IMR-90 (cell line): ENCODE measurements around the gene SFTPB. TPM values are rescaled to one million over a fixed set of nuclear protein-coding genes. Genes with fewer than 3 reads are reported as not detected.
"Not testable (repeated sequence)": the region's sequence is repeated elsewhere in the genome, so short reads cannot be mapped to it uniquely, and the experiment has no call there.

ENCODE experiments used
- ATAC-seq: fragments of 200-7000 bp; cut with Tn5 transposase; 2 replicates; pipeline ENCODE4 v1.9.1; 2020; ENCODE audit warnings: low read depth, mild to moderate bottlenecking, moderate library complexity
- BruUV-seq: library from RNA; stranded (reverse); fragments of 400-500 nt; replicated peaks from 2 replicates; lab custom pipeline; 2021; lab: Mats Ljungman, UMichigan
- CTCF ChIA-PET: fragments of 300-600 bp; formaldehyde crosslinking; extraction: SDS; loops from one replicate; lab custom pipeline; 2021; ENCODE audit warnings: antibody characterized with exemption; lab: Yijun Ruan, JAX
- POLR2A ChIA-PET: fragments of 300-600 bp; sonication (Branson Sonifier 250); formaldehyde crosslinking; loops from one replicate; lab custom pipeline; 2022; ENCODE audit warnings: antibody characterized with exemption; ENCODE audit not compliant: unreplicated experiment; lab: Charles Lee
- DNase-seq: peaks from one replicate; pipeline ENCODE4 v3.0.0; 2013
- H2AFZ ChIP-seq: replicated peaks from 2 replicates; pipeline ENCODE3; 2013; ENCODE audit warnings: low read length, mild to moderate bottlenecking; ENCODE audit not compliant: poor library complexity
- H2AK5ac ChIP-seq: 2 replicates; pipeline ENCODE4 v1.6.1; 2013; ENCODE audit warnings: low read depth, low read length, inconsistent platforms
- H2AK9ac ChIP-seq: replicated peaks from 2 replicates; pipeline ENCODE3; 2013; ENCODE audit warnings: mild to moderate bottlenecking, low read depth, low read length, moderate library complexity; ENCODE audit not compliant: poor library complexity
- H2BK120ac ChIP-seq: 2 replicates; pipeline ENCODE4 v1.6.1; 2013; ENCODE audit warnings: low read depth, low read length, inconsistent platforms
- H2BK15ac ChIP-seq: 3 replicates; pipeline ENCODE4 v1.6.1; 2013; ENCODE audit warnings: low read depth, low read length, inconsistent platforms
- H2BK20ac ChIP-seq: 2 replicates; pipeline ENCODE4 v1.6.1; 2013; ENCODE audit warnings: low read depth, mild to moderate bottlenecking, inconsistent platforms, low read length, moderate library complexity
- H2BK5ac ChIP-seq: 2 replicates; pipeline ENCODE4 v1.6.1; 2013; ENCODE audit warnings: mild to moderate bottlenecking, low read depth, low read length, inconsistent platforms; ENCODE audit not compliant: poor library complexity, severe bottlenecking
- H3K14ac ChIP-seq: replicated peaks from 2 replicates; pipeline ENCODE4 v1.6.1; 2013; ENCODE audit warnings: low read depth, low read length, inconsistent platforms
- H3K18ac ChIP-seq: 2 replicates; pipeline ENCODE4 v1.6.1; 2013; ENCODE audit warnings: low read depth, low read length, control low read depth
- H3K23ac ChIP-seq: 2 replicates; pipeline ENCODE4 v1.6.1; 2013; ENCODE audit warnings: low read depth, low read length, inconsistent platforms
- H3K27ac ChIP-seq: 2 replicates; pipeline ENCODE4 v1.5.1; 2013; ENCODE audit warnings: mild to moderate bottlenecking, control low read depth, low read length; ENCODE audit not compliant: insufficient read depth
- H3K27me3 ChIP-seq: 2 replicates; pipeline ENCODE4 v1.6.1; 2013; ENCODE audit warnings: low read length; ENCODE audit not compliant: control insufficient read depth, insufficient read depth
- H3K36me3 ChIP-seq: 2 replicates; pipeline ENCODE4 v1.6.1; 2013; ENCODE audit warnings: low read length, mixed read lengths; ENCODE audit not compliant: control insufficient read depth, insufficient read depth
- H3K4ac ChIP-seq: 2 replicates; pipeline ENCODE4 v1.6.1; 2013; ENCODE audit warnings: low read depth, low read length, inconsistent platforms
- H3K4me1 ChIP-seq: 2 replicates; pipeline ENCODE4 v1.6.1; 2013; ENCODE audit warnings: low read length, mixed read lengths; ENCODE audit not compliant: control insufficient read depth, insufficient read depth
- H3K4me2 ChIP-seq: 2 replicates; pipeline ENCODE4 v1.6.1; 2013; ENCODE audit warnings: low read depth, mild to moderate bottlenecking, control low read depth, low read length, moderate library complexity
- H3K4me3 ChIP-seq: 2 replicates; pipeline ENCODE4 v1.5.1; 2013; ENCODE audit warnings: low read depth, mild to moderate bottlenecking, control low read depth, low read length, moderate library complexity; ENCODE audit not compliant: insufficient read depth
- H3K56ac ChIP-seq: 2 replicates; pipeline ENCODE4 v1.6.1; 2013; ENCODE audit warnings: low read length, inconsistent platforms; ENCODE audit not compliant: insufficient read depth; ENCODE audit errors: extremely low read depth
- H3K79me1 ChIP-seq, 2 experiments: 2 replicates each; pipeline ENCODE4 v1.6.1; 2013; ENCODE audit warnings: low read length in 2 of 2, inconsistent platforms in 1 of 2, low read depth in 1 of 2
- H3K9ac ChIP-seq: 2 replicates; pipeline ENCODE4 v1.6.1; 2013; ENCODE audit warnings: low read depth, low read length, control low read depth
- H3K9me1 ChIP-seq: 2 replicates; pipeline ENCODE4 v1.6.1; 2013; ENCODE audit warnings: low read length, inconsistent platforms; ENCODE audit not compliant: insufficient read depth
- H3K9me3 ChIP-seq: 2 replicates; pipeline ENCODE4 v1.6.1; 2013; ENCODE audit warnings: low read length; ENCODE audit not compliant: control insufficient read depth, insufficient read depth
- H4K20me1 ChIP-seq: 2 replicates; pipeline ENCODE4 v1.6.1; 2013; ENCODE audit warnings: low read length, inconsistent platforms; ENCODE audit not compliant: insufficient read depth
- H4K5ac ChIP-seq: 2 replicates; pipeline ENCODE4 v1.6.1; 2013; ENCODE audit warnings: mild to moderate bottlenecking, low read depth, low read length, control low read depth
- H4K8ac ChIP-seq, 2 experiments: 2 replicates each; pipeline ENCODE4 v1.6.1; 2013; ENCODE audit warnings: low read depth in 2 of 2, low read length in 2 of 2, control low read depth in 1 of 2, inconsistent platforms in 1 of 2
- H4K91ac ChIP-seq: 2 replicates; pipeline ENCODE4 v1.6.1; 2013; ENCODE audit warnings: low read depth, low read length, inconsistent platforms; ENCODE audit not compliant: insufficient read depth
- WGBS, 2 experiments: methylation state at CpG; one replicate each; pipeline versions ENCODE4 v1.1.5 to v1.1.7; 2013; ENCODE audit warnings: missing lambda C conversion rate in 2 of 2; ENCODE audit not compliant: insufficient read length in 1 of 2; ENCODE audit errors: extremely low coverage in 2 of 2; 5-methylcytosine and 5-hydroxymethylcytosine counted together
- dilution Hi-C: fragments of 300-500 bp; cut with HindIII; formaldehyde crosslinking; loops from one replicate; pipeline ENCODE4 v1.14.3; 2018; ENCODE audit warnings: low sequenced_read_pairs; ENCODE audit not compliant: unreplicated experiment
- in situ Hi-C: fragments of 300-500 bp; cut with MboI; formaldehyde crosslinking; loops from 3 replicates; pipeline ENCODE4 v1.14.3; 2019; ENCODE audit warnings: low sequenced_read_pairs, inconsistent platforms, mixed read lengths
- intact Hi-C: fragments of 100-400 bp; cut with micrococcal nuclease; formaldehyde crosslinking; loops from 2 replicates; pipeline ENCODE4 v1.10.0; 2022
- polyA plus RNA-seq, 3 experiments: library from polyadenylated mRNA; depleted of rRNA; stranded (reverse); fragments of >200 nt; gene quantifications; 2 replicates each; pipeline ENCODE4 v1.2.3, GENCODE V29; 2012; ENCODE audit warnings: low replicate concordance in 1 of 3
- total RNA-seq: library from RNA; depleted of rRNA; stranded (reverse); fragments of >200 nt; gene quantifications from 2 replicates; pipeline ENCODE4 v1.2.3, GENCODE V29; 2012

SFTPB gene
- total and polyA plus RNA-seq, 2 of the 4 experiments (the other 2 are of a cell fraction), result not detected

GRCh38 chr2:85657399-85657798, 10.6 kb downstream of the SFTPB start:
- BruUV-seq, H3K9ac ChIP-seq, H2BK20ac ChIP-seq, intact Hi-C loops, H3K56ac ChIP-seq, H2AFZ ChIP-seq, H3K27ac ChIP-seq, H2BK15ac ChIP-seq, H3K9me3 ChIP-seq, H2AK5ac ChIP-seq, H3K79me1 ChIP-seq, H4K5ac ChIP-seq, H3K23ac ChIP-seq, H3K4ac ChIP-seq, H3K4me2 ChIP-seq, dilution Hi-C loops, DNase-seq, H3K4me3 ChIP-seq, in situ Hi-C loops, H3K36me3 ChIP-seq, H3K18ac ChIP-seq, H2BK5ac ChIP-seq, H3K14ac ChIP-seq, H4K8ac ChIP-seq, CTCF ChIA-PET, H2AK9ac ChIP-seq, H2BK120ac ChIP-seq, H4K20me1 ChIP-seq, H4K91ac ChIP-seq, ATAC-seq, H3K27me3 ChIP-seq: not testable (repeated sequence)
- H3K9me1 ChIP-seq, result peaks cover 22% of the 10 kb centered on the region
- no CpG with 5 or more reads among the region's 4 CpGs for WGBS, 2 experiments
- peaks cover 12% of the 10 kb centered on the region for H3K4me1 ChIP-seq
- POLR2A ChIA-PET, result interaction anchor here (0.6 kb wide), 1 partner anchor 228 kb away, joined by 5 read pairs; no protein-coding TSS in a partner anchor
